HG02885 (cell line): ENCODE results near the gene PHC3.
A peak's percentile ranks its signal among the peaks of the same experiment; 100 is the strongest.

Source experiments
- ATAC-seq: cut with Tn5 transposase; IDR thresholded peaks from one replicate; pipeline ENCODE4 v1.9.1; 2021; ENCODE audit warnings: mild to moderate bottlenecking; ENCODE audit not compliant: unreplicated experiment, poor library complexity

PHC3 gene

DNA sequence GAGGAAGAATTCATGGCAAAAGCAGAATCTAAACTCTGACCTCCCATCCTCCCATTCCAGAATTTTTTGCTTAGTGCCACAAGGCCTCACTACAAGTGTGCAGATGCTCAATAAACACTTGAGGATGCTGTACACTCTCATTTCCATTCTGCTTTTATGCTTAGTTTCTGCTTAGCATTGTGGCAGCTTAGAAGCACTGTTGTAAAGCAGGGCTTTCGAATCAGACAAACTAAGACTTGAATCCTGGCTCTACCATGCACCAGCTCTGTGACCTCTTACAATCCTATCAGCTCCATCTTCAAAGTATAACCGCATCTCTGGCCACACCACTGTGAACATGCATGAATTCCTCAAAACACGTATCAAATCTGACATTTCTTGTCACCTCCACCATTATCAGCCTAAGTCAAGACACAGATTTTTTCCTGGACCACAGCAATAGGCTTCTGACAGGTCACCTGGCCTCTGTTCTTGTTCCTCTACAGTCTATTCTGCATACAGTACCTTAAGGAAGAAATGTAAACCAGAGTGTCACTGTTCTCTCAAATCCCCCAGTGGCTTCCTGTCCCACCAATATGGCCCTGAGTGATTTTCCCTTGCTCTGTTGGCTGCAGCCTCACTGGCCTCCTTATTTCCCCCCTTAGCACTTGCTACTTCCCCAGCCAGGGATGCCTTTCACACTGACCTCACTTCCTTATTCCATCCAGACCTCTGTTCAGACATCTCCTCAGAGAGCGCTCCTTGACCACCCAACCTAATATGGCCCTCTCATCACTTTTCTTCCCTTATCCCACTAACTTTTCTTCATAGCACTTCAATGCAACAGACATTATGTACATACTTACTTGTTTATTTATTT lies 8.1 kb upstream of the PHC3 start:
- ATAC-seq, result no peak

DNA sequence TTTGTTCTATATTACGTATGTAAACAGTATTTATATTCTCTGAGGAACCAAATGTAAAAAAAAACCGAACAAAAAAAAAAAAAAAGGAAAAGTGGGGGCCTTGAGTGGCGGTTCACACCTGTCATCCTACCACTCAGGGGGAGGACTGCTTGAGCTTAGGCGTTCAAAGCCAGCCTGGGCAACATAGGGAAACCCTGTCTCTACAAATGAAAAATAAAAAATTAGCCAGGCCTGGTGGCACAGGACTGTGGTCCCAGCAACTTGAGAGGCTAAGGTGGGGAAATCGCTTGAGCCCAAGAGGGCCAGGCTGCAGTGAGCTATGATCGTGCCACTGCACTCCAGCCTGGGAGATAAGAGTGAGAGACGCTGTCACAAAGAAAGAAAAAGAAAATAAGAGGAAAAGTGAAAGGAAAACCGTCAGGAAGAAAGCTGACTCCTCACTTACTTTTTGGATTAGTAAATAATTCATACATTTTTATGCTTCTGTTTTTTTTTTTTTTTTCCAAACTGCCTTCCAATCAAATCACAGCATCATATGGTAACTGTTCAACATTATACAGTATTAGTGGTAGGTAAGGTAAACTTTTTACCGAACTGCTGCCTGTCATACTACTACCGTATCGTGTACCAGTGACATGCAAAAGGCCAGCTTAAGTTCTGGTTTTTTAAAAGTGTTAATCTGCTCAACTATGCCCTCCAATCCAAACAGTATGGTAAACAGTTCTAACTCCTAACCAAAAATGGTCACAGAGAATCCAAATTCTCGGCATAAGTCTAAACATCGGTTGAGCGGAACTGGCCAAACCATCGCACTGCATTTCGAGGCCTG lies 1.2 kb downstream of the PHC3 start:
- peak; percentile 31 for ATAC-seq

DNA sequence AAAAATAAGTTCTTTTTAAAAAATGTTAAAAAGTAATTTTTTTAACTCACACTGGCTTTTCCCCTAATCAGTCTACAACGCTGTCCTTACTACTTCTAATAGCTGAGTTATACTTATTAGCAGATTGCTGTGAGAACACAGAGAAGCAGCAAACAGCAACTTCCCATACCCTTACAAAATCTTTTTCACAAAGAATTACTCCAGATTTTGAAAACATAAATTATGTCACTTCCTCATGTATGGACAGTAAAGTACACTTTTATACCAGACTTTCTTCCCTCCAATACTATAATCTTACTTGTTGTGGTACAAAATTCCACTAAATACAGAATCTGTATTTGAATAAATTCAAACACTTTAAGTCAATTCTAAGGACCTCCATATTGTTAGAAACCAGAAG lies 2.1 kb downstream of the PHC3 start:
- no peak for ATAC-seq

DNA sequence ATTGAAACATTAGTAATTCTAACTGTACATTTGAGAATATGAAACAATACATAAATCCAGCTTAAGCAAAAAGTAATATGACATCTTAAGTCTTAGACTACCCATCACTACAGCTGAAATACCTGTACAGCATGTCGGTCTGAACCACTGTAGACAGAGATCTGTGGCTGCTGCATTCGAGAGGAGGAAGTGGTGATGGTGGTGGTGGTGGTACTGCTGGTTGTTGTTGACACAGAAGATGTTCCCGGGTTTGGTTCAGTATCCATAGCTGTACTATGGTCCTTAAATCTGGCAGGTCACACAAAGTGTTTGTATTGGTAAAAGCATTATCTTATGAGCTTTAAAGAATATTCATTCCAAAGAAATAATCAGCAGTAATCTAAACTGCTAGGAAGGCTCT lies 2.9 kb downstream of the PHC3 start:
- peak; percentile 35 for ATAC-seq

DNA sequence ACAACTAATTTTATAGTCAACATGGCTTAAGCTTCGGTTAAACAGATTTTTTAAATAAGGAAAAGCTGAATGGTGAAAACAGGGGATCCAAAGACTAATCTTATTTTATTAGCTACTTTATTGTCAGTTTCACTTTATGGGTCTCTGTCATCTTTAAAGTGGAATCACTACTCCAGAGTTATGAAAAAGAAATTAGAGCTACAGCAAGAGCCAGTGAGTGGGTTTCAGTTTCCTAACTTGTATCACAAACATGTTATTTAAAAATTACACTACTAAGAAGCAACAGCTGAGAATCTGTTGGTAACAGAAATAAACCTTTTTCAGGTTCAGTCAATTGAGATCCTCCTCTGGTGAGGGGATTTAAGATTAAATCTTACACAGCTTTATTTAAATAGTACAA lies 10.0 kb downstream of the PHC3 start:
- ATAC-seq, result peak; percentile 88

DNA sequence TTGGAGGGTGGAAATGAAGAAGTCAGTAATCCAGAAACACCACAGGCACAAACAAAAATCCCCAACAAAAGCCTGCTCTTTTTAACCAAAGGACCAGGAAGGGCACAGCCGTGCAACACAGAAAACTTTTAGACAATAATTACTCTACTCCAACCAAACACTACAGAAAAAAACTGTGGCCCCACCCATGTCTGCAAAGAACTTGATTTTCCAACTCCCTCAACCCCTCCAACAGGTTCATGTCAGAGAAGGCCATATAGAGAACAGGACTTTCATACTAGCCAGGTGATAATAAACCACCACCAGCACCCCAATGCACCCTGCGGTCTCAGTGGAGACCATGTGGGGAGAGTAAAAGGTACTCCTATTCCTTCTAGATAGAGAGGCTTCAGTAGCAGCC lies 16.8 kb downstream of the PHC3 start:
- no peak for ATAC-seq

DNA sequence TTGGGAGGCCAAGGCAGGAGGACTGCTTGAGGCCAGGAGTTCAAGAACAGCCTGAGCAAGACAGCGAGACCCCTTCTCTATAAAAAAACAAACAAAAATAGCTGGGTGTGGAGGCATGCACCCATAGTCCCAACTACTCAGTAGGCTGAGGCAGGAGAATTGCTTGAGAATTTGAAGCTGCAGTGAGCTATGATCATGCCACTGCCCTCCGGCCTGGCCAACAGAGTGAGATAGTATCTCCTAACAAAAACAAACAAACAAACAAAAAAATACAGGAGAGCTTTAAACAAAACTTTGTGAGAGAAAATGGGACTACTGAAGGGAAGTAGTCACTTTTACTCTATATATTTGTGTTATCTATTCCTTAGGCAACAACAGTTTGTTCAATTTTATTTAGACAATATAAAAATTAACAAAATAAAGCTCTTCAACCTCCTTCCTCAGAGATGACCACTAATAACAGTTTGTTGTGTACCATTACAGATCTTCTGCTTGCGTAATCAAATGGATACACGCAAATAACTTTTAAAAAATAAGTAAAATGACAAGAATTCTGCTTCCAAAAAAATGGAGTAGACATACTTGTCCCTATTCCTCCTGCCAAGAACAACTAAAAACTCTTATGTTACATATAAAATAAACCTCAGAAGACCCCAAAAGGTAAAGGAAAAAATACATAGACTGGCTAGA lies 17.4 kb downstream of the PHC3 start:
- ATAC-seq, result no peak

DNA sequence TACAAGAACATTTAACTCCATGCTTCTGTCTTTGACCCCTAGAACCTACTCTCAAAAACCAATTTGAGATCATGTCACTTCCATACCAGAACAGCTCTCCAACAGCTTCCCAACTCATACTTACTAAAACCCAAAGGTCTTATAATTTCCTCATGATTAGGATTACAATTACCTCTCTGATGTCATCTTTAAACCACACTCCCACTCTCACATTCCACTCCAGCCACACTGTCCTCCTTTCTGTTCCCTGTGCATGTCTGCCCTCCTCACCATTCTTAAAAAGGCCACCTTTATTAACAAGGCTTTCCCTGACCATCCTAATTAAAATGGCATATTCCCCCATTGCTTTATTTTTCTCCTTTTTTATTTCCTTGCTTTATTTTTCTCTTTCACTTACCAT lies 18.9 kb downstream of the PHC3 start:
- ATAC-seq, result no peak

DNA sequence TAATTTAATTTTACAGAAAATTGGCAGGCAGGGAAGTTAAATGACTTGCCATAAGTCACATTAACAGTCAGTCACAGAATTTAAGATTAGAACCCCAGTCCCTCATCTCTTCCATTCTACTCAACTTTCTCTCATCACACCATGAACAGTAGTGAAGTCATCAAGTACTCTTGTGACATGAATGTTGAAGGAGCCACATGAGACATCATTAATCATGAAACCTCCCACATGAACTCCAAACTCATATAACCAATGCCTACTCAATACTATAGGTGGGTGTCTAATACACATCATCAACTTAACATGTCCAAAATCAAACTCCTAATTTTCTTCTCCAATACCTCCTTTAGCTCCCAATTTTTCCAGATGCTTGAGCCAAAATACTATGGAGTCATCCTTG lies 19.5 kb downstream of the PHC3 start:
- ATAC-seq, result no peak

DNA sequence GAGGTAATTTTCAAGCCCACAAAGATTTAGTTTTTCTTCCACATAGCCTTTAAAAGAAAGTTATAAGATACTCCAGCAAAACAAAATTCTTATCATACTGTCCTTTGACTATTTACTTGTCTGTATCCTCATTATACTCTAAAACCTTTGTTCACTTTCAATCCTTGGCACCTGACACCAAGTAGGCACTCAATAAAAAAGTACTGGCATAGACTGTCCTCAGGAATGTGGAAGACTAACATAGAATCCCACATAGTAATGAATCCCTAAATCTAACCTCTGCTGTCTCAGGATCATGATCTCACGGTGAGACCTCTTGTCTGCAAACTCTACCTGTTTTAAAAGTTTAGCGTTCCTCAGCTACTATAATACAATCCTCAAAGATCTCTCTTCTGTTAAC lies 21.6 kb downstream of the PHC3 start:
- no peak for ATAC-seq

DNA sequence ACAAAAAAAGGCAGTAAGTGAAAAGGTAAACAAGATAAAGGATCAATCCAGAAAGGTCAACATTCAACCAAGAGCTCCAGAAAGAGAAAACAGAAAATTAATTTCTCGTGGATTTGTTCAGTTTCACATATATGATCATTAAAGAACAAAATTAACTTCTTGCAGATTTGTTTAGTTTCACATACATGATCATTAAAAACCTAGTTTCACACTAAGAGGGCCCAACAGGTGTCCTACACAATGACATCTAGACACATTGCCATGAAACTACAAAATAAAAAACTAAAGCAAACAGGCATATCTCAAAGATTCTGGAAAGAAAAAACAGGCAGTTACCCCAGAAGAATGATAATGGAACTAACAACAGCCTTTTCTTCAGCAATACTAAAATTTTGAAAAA lies 22.1 kb downstream of the PHC3 start:
- ATAC-seq, result no peak

DNA sequence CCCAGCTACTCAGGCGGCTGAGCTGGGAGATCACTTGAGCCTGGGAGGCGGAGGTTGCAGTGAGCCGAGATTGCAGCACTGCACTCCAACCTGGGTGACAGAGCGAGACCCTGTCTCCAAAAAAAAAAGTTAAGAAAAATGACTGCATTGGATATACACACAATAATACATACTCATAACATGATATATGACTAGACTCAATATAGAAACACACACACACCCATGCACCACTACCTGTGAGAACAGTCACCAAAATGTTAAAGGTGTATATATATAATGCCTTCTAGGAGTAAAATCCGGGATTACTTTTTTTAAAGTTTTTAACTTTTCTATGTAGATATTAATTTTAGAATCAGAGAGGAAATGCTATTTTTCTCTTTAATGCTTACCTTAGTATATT lies 25.9 kb downstream of the PHC3 start:
- no peak for ATAC-seq

DNA sequence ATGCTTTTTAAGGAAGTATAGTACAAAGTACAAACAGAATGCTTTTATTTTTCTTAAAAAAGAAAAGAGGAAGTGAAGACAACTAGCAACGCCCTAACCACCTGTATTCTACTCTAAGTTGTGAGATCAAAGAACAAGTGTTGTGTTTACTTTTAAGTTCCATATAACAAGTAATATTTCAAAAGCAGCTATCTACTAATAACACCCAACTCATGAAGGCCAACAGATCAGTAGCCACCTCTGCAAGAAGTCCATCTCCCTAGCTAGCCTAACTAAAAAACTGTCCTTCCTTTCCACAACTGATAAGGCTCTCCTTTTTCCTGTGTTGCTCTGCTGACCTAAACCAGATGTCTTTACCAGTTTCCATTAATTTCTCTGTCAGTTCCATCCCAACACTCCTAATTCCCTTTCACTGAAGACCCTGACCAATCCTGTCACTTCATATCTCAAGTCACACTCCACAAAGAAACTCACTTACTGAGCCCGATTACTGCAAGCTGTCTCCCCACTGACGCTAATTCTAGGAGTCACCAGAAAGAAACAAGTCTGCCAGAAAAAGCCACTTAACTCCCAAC lies 26.9 kb downstream of the PHC3 start:
- ATAC-seq, result peak; percentile 92

DNA sequence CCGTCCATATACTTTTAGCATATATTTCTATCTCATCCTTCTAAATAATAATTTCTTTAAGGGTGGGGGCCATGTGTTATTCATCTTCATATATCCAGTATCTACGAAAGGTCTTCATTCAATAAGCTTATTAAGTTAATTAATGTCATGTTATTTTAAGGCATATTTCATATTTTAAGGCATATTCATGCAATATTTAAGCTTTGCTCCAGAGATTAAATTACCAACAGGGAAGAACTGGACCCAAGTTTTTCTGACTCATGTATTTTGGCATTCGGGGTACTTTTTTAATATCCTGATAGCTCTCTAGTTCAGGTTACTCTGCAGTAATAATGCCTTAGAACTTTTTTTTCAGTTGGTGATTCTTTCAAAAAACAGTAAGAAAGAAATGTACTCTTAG lies 27.4 kb downstream of the PHC3 start:
- ATAC-seq, result peak; percentile 3

DNA sequence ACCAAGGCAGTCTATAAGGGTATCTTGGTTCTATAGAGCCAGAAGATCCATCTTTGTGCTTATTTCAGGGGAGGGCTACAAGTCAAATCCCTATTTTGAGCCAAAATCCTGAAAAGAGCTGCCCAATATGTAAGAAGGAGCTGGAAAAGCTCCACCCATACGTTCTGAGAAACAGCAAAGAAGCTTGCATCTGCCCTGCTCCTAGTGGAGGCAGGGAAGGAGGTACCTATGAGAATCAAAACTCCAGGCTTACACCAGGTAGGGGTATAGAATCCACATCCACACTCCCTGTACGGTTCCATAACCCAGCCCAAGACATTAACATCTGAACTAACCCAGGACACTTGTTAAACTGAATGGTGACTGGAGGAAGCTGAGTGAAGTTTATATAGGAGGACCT lies 30.0 kb downstream of the PHC3 start:
- ATAC-seq, result no peak

DNA sequence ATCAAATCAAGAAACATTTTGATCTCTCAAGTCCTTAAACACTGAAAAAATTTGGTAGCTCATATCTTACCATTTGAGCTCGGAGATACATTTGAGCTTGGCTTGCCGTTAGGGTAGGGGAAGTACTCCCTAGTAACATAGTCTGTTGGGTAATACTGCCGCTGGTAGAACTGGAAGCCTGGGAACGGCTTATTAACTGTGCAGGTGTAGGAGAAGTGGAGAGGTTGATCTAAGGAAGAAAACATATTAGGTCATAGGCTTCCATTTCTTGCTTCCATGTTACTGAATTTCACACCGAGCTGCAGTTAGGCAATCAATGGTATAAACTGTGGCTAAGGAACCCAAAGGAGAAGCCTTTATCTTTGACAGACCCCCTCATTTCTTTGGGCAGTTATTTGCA lies 32.5 kb downstream of the PHC3 start:
- ATAC-seq, result no peak

DNA sequence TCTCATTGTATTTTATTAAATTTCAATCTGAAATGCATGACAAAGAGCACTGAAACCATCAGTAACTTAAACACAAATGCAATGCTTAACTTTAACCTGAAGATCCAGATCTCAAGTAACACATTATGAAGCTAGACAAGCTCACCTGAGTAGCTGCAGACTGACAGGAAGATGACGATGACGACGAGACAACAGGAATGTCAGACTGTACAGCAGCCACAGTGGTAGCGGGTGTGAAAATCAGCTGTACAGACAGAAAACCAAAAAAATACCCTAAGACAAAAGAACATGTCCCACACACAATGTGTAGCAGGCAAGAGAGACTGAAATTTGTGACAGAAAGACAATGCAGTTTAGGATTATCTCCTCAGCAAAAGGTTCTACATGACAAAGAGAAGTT lies 36.3 kb downstream of the PHC3 start:
- ATAC-seq, result no peak

DNA sequence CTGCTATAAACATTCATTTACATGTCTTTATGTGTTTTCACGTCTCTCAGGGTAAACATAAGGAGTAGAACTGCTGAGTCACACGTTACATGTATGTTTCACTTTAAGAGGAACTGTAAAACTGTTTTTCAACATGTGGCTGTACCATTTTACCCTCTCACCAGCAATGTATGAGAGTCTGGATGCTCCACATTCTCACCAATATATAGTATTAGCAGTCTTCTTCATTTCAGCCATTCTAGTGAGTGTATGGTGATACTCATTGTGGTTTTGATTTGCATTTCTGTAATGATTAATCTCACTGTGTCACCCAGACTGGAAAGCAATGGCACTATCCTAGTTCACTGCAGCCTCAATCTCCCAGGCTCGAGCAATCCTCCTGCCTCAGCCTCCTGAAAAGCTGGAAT lies 37.1 kb downstream of the PHC3 start:
- ATAC-seq, result peak; percentile 87

DNA sequence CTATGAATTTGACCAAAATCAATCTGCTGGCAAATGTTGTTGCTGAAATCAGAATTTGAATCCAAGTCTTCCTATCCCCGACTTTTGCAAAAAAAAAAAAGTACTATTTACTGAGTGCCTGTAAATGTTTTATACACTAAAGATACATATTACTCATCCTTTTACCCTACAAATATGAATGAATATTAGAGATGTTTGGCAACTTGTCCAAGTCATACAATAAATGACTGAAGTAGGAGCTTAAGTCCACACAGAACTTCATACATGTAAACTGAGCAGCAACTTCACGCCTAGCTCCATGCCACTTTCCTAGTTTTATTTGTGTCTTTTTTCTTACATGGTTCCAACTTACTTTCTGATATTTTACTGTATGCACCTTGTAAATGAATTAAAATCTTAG lies 39.2 kb downstream of the PHC3 start:
- ATAC-seq, result no peak

DNA sequence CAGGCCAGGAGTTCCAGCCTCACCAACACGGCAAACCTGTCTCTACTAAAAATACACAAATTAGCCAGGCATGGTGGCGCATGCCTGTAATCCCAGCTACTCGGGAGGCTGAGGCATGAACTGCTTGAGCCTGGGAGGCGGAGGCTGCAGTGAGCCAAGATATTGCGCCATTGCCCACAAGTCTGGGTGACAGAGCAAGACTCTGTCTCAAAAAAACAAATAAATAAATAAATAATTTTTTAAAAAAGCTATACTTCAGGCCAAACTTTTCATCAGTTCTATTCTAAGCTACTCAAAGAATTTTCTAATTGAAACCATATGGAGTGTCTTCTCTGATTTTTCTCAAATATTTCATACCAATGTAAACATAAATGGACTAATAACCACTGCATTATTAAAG lies 43.5 kb downstream of the PHC3 start:
- no peak for ATAC-seq

DNA sequence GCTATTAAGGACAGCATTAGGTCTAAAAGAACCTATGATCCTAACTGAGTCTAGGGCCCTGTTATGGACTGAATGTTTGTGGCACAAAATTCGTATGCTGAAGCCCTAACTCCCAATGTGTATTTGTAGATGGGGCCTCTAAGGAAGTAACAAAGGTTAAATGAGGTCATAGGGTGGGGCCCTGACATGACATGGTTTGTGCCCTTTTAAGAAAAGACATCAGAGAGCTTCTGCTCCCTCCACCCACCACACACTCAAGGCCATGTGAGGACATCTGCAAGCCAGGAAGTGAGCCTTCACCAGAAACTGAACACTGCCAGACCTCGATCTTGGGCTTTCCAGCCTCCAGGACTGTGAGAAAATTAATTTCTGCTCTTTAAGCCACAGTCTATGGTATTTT lies 49.2 kb downstream of the PHC3 start:
- ATAC-seq, result no peak
